Transverse colon (tissue), 3 donors: ENCODE measurements around the gene MYB.

Source experiments
- CTCF ChIP-seq, 5 experiments: fragments of 200-600 bp in 3 of 5; fragments of 450-650 bp in 2 of 5; sonication (generic) in 3 of 5; IDR thresholded peaks; 1 replicate in 2 of 5; 2 replicates in 3 of 5; pipeline ENCODE4 v1.5.1; 2016 to 2017; ENCODE audit warnings: antibody characterized with exemption in 5 of 5, inconsistent platforms in 3 of 5, mild to moderate bottlenecking in 2 of 5, moderate library complexity in 1 of 5
- EP300 ChIP-seq: sonication (generic); formaldehyde crosslinking; IDR thresholded peaks from one replicate; pipeline ENCODE4 v1.6.1; 2017; ENCODE audit warnings: antibody characterized with exemption, low read depth

GRCh38 chr6:135258970-135259369 lies 77.9 kb downstream of the MYB start:
- TF ChIP-seq CTCF (IDR thresholded peaks at IDR 0.05) = no peak
- no peak for TF ChIP-seq EP300
